MM.1S (cell line): ENCODE results near the gene DALRD3.
A peak's percentile ranks its signal among the peaks of the same experiment; 100 is the strongest.

Experiments
- DNase-seq: peaks from one replicate; pipeline ENCODE4 v3.0.0-alpha.2; 2015
- H2AFZ ChIP-seq: fragments of 300-600 bp; sonication (generic); 2 replicates; pipeline ENCODE4 v1.6.0; 2016; ENCODE audit warnings: antibody characterized with exemption, low read length
- H3F3A ChIP-seq: fragments of 300-600 bp; sonication (generic); 2 replicates; pipeline ENCODE4 v1.6.1; 2016; ENCODE audit warnings: mild to moderate bottlenecking, antibody characterized with exemption, low read length, moderate library complexity, mixed read lengths; ENCODE audit not compliant: insufficient read depth
- H3K27ac ChIP-seq: fragments of 300-600 bp; sonication (generic); 2 replicates; pipeline ENCODE4 v1.5.1; 2016; ENCODE audit warnings: mild to moderate bottlenecking, low read length
- H3K27me3 ChIP-seq: fragments of 300-600 bp; sonication (generic); replicated peaks from 2 replicates; pipeline ENCODE4 v1.6.0; 2016; ENCODE audit warnings: low read length; ENCODE audit not compliant: insufficient read depth
- H3K36me3 ChIP-seq: fragments of 300-600 bp; sonication (generic); replicated peaks from 2 replicates; pipeline ENCODE4 v1.6.1; 2016; ENCODE audit warnings: mild to moderate bottlenecking, low read length, mixed read lengths; ENCODE audit not compliant: insufficient read depth
- H3K4me1 ChIP-seq: fragments of 300-600 bp; sonication (generic); 2 replicates; pipeline ENCODE4 v1.6.1; 2016; ENCODE audit warnings: low read length, mixed read lengths
- H3K4me2 ChIP-seq: fragments of 300-600 bp; sonication (generic); 2 replicates; pipeline ENCODE4 v1.6.0; 2016; ENCODE audit warnings: low read depth, low read length
- H3K4me3 ChIP-seq: fragments of 300-600 bp; sonication (generic); 2 replicates; pipeline ENCODE4 v1.5.1; 2016; ENCODE audit warnings: low read length, mixed read lengths
- H3K79me2 ChIP-seq: fragments of 300-600 bp; sonication (generic); 2 replicates; pipeline ENCODE4 v1.6.1; 2016; ENCODE audit warnings: mixed run types, low read length, mixed read lengths
- H3K9ac ChIP-seq: fragments of 300-600 bp; sonication (generic); 2 replicates; pipeline ENCODE4 v1.6.1; 2016; ENCODE audit warnings: low read length, mixed read lengths
- H3K9me2 ChIP-seq: fragments of 300-600 bp; sonication (generic); replicated peaks from 2 replicates; pipeline ENCODE4 v1.6.1; 2016; ENCODE audit warnings: mild to moderate bottlenecking, low read length, mixed read lengths; ENCODE audit not compliant: insufficient read depth
- H3K9me3 ChIP-seq: fragments of 300-600 bp; sonication (generic); replicated peaks from 2 replicates; pipeline ENCODE4 v1.6.1; 2016; ENCODE audit warnings: mild to moderate bottlenecking, low read length, mixed read lengths; ENCODE audit not compliant: insufficient read depth
- H4K20me1 ChIP-seq: fragments of 300-600 bp; sonication (generic); 2 replicates; pipeline ENCODE4 v1.6.1; 2016; ENCODE audit warnings: mild to moderate bottlenecking, low read length, moderate library complexity, mixed read lengths; ENCODE audit not compliant: insufficient read depth
- EZH2 ChIP-seq: fragments of 300-600 bp; sonication (generic); optimal IDR thresholded peaks from 2 replicates; pipeline ENCODE3; 2017; ENCODE audit warnings: low read depth, mild to moderate bottlenecking, antibody characterized with exemption, low read length, mixed read lengths
- EZH2phosphoT487 ChIP-seq: fragments of 300-600 bp; sonication (generic); IDR thresholded peaks from 2 replicates; pipeline ENCODE4 v1.6.1; 2018; ENCODE audit warnings: antibody characterized with exemption, low read length
- TF ChIP-seq, protein P1 (sequence below): fragments of 300-600 bp; sonication (generic); IDR thresholded peaks from 2 replicates; pipeline ENCODE4 v1.5.1; 2016; ENCODE audit warnings: antibody characterized with exemption, low read length, mixed read lengths

DALRD3 gene

DNA sequence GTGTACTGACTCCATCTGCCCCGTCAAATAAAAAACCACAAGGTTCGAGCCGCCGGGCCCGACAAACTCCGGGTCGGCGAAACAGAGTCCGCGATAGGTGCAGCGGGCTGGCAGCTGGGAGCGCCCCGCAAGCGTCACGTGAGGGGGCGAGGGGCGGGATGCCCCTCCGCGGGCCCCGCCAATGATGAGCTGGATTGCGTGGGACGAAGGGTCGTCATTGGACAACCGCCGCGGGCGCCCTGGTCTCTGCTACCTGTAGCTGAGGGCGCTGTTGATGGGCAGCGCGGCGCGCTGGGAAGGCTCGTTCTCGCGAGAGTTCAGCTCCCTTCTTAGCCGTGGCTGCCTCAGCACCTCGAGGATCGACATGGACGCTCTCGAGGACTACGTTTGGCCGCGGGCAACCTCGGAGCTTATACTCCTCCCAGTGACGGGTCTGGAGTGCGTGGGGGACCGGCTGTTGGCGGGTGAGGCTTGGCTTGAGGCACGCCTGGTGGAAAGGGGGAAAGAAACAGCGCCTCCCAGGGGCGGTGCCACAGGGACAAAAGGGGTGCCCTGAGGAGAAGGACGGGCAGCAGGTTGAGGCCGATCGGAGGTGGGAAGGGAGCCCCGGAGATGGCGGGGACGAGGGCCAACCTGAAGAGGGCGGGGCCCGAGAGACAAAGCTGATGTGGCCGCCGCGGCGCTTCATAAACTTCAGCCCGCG lies 11.2 kb downstream of the DALRD3 start, which contains the start of gene WDR6:
Gene WDR6, plus strand, starts transcription at position 324 of the 703 bp plus-strand sequence. Its CDS starts 41 bp downstream, at position 365.
- H3K9me3 ChIP-seq: no peaks in the 10 kb centered on the region
- peak within 1 kb of the TSS; percentile 96 for H3K4me2 ChIP-seq
- peak within 1 kb of the TSS; percentile 87 for H3K4me3 ChIP-seq
- peaks cover 53% of the 10 kb centered on the region for H3K79me2 ChIP-seq
- H3K36me3 ChIP-seq: no peaks in the 10 kb centered on the region
- no peaks in the 10 kb centered on the region for H3K9me2 ChIP-seq
- H3F3A ChIP-seq: peaks cover 4% of the 10 kb centered on the region; the same call in 1 of the 2 replicates
- H3K27ac ChIP-seq: peak within 1 kb of the TSS; percentile 82
- no peaks in the 10 kb centered on the region for H4K20me1 ChIP-seq
- peaks cover 3% of the 10 kb centered on the region; the same call in 1 of the 2 replicates for H3K4me1 ChIP-seq
- H3K9ac ChIP-seq: peak within 1 kb of the TSS; percentile 97
- peak; percentile 98 for DNase-seq
- H2AFZ ChIP-seq: peak within 1 kb of the TSS; percentile 62
- TF ChIP-seq, protein P1, sequence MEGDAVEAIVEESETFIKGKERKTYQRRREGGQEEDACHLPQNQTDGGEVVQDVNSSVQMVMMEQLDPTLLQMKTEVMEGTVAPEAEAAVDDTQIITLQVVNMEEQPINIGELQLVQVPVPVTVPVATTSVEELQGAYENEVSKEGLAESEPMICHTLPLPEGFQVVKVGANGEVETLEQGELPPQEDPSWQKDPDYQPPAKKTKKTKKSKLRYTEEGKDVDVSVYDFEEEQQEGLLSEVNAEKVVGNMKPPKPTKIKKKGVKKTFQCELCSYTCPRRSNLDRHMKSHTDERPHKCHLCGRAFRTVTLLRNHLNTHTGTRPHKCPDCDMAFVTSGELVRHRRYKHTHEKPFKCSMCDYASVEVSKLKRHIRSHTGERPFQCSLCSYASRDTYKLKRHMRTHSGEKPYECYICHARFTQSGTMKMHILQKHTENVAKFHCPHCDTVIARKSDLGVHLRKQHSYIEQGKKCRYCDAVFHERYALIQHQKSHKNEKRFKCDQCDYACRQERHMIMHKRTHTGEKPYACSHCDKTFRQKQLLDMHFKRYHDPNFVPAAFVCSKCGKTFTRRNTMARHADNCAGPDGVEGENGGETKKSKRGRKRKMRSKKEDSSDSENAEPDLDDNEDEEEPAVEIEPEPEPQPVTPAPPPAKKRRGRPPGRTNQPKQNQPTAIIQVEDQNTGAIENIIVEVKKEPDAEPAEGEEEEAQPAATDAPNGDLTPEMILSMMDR: peak; percentile 58
- TF ChIP-seq EZH2: no peak
- H3K27me3 ChIP-seq: no peaks in the 10 kb centered on the region

DNA sequence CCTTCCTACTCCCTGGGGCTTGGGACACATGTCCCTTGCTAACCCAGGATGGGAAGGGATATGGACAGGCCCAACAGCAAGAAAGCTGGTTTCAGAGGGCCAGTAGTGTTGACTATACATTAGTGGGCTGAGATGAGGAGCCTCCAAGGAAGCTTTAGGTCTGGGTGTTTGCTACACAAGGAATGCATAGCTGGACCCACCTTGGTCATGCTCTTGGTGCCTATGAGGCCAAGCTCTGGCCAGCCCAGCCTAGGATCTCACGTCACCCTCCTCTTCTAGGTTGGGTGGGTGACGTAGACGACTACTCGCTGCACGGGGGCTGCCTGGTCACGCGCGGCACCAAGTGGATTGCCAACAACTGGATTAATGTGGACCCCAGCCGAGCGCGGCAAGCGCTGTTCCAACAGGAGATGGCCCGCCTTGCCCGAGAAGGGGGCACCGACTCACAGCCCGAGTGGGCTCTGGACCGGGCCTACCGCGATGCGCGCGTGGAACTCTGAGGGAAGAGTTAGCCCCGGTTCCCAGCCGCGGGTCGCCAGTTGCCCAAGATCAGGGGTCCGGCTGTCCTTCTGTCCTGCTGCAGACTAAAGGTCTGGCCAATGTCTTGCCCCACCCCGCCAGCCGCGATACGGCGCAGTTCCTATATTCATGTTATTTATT lies 11.8 kb downstream of the DALRD3 start:
- peak overlapping the region; percentile 16; the same call in 1 of the 2 replicates for H3K27ac ChIP-seq
- H3K9ac ChIP-seq: peak overlapping the region; percentile 97
- H3K9me2 ChIP-seq: no peaks in the 10 kb centered on the region
- peaks cover 4% of the 10 kb centered on the region; the same call in 1 of the 2 replicates for H3F3A ChIP-seq
- H3K27me3 ChIP-seq: no peaks in the 10 kb centered on the region
- no peaks in the 10 kb centered on the region for H3K36me3 ChIP-seq
- H3K4me2 ChIP-seq: peak overlapping the region; percentile 96
- H4K20me1 ChIP-seq: no peaks in the 10 kb centered on the region
- no peaks in the 10 kb centered on the region for H3K9me3 ChIP-seq
- H3K4me1 ChIP-seq: peaks cover 3% of the 10 kb centered on the region; the same call in 1 of the 2 replicates
- peaks cover 46% of the 10 kb centered on the region for H3K79me2 ChIP-seq
- H2AFZ ChIP-seq: peak overlapping the region; percentile 41
- TF ChIP-seq, protein P1: no peak
- TF ChIP-seq EZH2 (no peak), EZH2phosphoT487 (no peak)
- DNase-seq: no peak
- peak overlapping the region; percentile 87 for H3K4me3 ChIP-seq

DNA sequence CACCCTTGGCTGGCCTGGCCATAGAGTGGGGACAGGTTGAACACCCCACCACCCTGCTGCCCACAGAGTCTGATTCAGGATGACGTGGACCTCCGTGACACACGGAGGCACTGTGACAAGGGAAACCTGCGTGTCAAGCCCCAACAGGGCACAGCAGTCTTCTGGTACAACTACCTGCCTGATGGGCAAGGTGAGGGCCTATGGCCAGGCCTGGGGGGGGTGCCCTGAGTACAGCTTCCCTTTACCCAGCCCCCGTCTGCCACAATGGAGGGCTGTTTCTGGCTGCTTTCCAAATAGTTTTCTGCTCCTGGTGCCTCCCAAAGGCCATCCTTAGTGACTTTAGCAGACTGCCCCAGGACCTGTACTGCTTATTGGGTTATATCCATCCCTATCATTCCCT lies 12.4 kb downstream of the DALRD3 start:
- no peak overlapping the region for H3K27ac ChIP-seq

More for the DNA sequence above, 12.4 kb downstream of the DALRD3 start:
- Histone ChIP-seq H3K9ac (no peak overlapping the region; the same call in 1 of the 2 replicates), H3K27me3 (no peaks in the 10 kb centered on the region), H4K20me1 (no peaks in the 10 kb centered on the region), H3K4me3 (peak overlapping the region; percentile 87; the same call in 1 of the 2 replicates), H3F3A (peaks cover 4% of the 10 kb centered on the region; the same call in 1 of the 2 replicates), H3K9me3 (no peaks in the 10 kb centered on the region), H3K4me1 (peaks cover 3% of the 10 kb centered on the region; the same call in 1 of the 2 replicates), H3K36me3 (no peaks in the 10 kb centered on the region), H2AFZ (no peak overlapping the region), H3K4me2 (peak overlapping the region; percentile 96), H3K79me2 (peaks cover 40% of the 10 kb centered on the region), H3K9me2 (no peaks in the 10 kb centered on the region)
- TF ChIP-seq, protein P1: no peak
- TF ChIP-seq EZH2phosphoT487 (no peak), EZH2 (no peak)
- DNase-seq: no peak
